Liver (tissue), 9 donors: ENCODE data around the gene ELK4. TPM values are rescaled to one million over a fixed set of nuclear protein-coding genes. Genes with fewer than 3 reads are reported as not detected.

Source experiments
- DNase-seq: peaks from one replicate; pipeline ENCODE4 v3.0.0-alpha.2; 2017; ENCODE audit warnings: low spot score
- H3K27ac ChIP-seq, 2 donors: one replicate each; pipeline ENCODE4 v1.7.0; 2013; ENCODE audit warnings: inconsistent platforms in 2 of 2, low read length in 2 of 2, control low read depth in 1 of 2, low read depth in 1 of 2, mild to moderate bottlenecking in 1 of 2
- H3K27me3 ChIP-seq, 4 donors: one replicate each; pipeline versions ENCODE4 v1.6.1 to v1.7.0; 2013; ENCODE audit warnings: low read length in 3 of 4, inconsistent platforms in 1 of 4, mild to moderate bottlenecking in 1 of 4, moderate library complexity in 1 of 4; ENCODE audit not compliant: control insufficient read depth in 4 of 4, insufficient read depth in 4 of 4
- H3K36me3 ChIP-seq, 4 donors: one replicate each; pipeline versions ENCODE4 v1.6.1 to v1.7.0; 2013; ENCODE audit warnings: low read length in 3 of 4, mild to moderate bottlenecking in 3 of 4, low read depth in 1 of 4, moderate library complexity in 1 of 4; ENCODE audit not compliant: control insufficient read depth in 4 of 4, insufficient read depth in 3 of 4
- H3K4me1 ChIP-seq, 4 donors: one replicate each; pipeline versions ENCODE4 v1.6.1 to v1.7.0; 2013; ENCODE audit warnings: low read length in 3 of 4, mild to moderate bottlenecking in 3 of 4, moderate library complexity in 1 of 4; ENCODE audit not compliant: control insufficient read depth in 4 of 4, insufficient read depth in 4 of 4
- H3K4me3 ChIP-seq, 3 donors: one replicate each; pipeline versions ENCODE4 v1.6.1 to v1.7.0; 2013; ENCODE audit warnings: low read length in 3 of 3, control low read depth in 1 of 3, low read depth in 1 of 3, mild to moderate bottlenecking in 1 of 3
- H3K9ac ChIP-seq, 2 donors: one replicate each; pipeline ENCODE4 v1.7.0; 2013; ENCODE audit warnings: low read length in 2 of 2, mild to moderate bottlenecking in 2 of 2, moderate library complexity in 2 of 2, control low read depth in 1 of 2, low read depth in 1 of 2
- H3K9me3 ChIP-seq, 4 donors: one replicate each; pipeline versions ENCODE4 v1.6.1 to v1.7.0; 2013; ENCODE audit warnings: low read length in 3 of 4; ENCODE audit not compliant: control insufficient read depth in 4 of 4
- ATF3 ChIP-seq: IDR thresholded peaks from 2 replicates; pipeline ENCODE4 v1.6.1; 2016; ENCODE audit warnings: antibody characterized with exemption
- CTCF ChIP-seq: fragments of 150-350 bp; IDR thresholded peaks from 2 replicates; pipeline ENCODE4 v1.5.1; 2017; ENCODE audit warnings: improper control_type of control experiment, low read depth, low read length; ENCODE audit not compliant: missing input control
- EGR1 ChIP-seq, 2 donors: IDR thresholded peaks; 2 replicates each; pipeline ENCODE4 v1.6.1; 2016 to 2018; ENCODE audit warnings: antibody characterized with exemption in 2 of 2, low read depth in 2 of 2
- FOXA1 ChIP-seq: IDR thresholded peaks from 2 replicates; pipeline ENCODE4 v1.6.1; 2016; ENCODE audit warnings: antibody characterized with exemption
- FOXA2 ChIP-seq: IDR thresholded peaks from 2 replicates; pipeline ENCODE4 v1.6.1; 2016; ENCODE audit warnings: antibody characterized with exemption
- GABPA ChIP-seq, 2 donors: IDR thresholded peaks in 1 of 2; conservative IDR thresholded peaks in 1 of 2; 2 replicates each; pipeline ENCODE4 v1.6.1; 2016; ENCODE audit warnings: antibody characterized with exemption in 2 of 2, mild to moderate bottlenecking in 1 of 2, moderate library complexity in 1 of 2
- HNF4A ChIP-seq, 2 donors: conservative IDR thresholded peaks; 2 replicates each; pipeline ENCODE4 v1.6.1; 2016; ENCODE audit warnings: antibody characterized with exemption in 2 of 2, mild to moderate bottlenecking in 2 of 2
- HNF4G ChIP-seq: IDR thresholded peaks from 2 replicates; pipeline ENCODE4 v1.6.1; 2016; ENCODE audit warnings: antibody characterized with exemption
- JUND ChIP-seq, 2 donors: IDR thresholded peaks; 2 replicates each; pipeline ENCODE4 v1.6.1; 2016; ENCODE audit warnings: antibody characterized with exemption in 2 of 2
- MAX ChIP-seq: IDR thresholded peaks from 2 replicates; pipeline ENCODE4 v1.6.1; 2016; ENCODE audit warnings: antibody characterized with exemption
- NR2F2 ChIP-seq: IDR thresholded peaks from 2 replicates; pipeline ENCODE4 v1.6.1; 2016; ENCODE audit warnings: antibody characterized with exemption
- RAD21 ChIP-seq, 2 donors: IDR thresholded peaks; 2 replicates each; pipeline ENCODE4 v1.6.1; 2016; ENCODE audit warnings: antibody characterized with exemption in 2 of 2, mild to moderate bottlenecking in 2 of 2
- REST ChIP-seq: IDR thresholded peaks from 2 replicates; pipeline ENCODE4 v1.6.1; 2016; ENCODE audit warnings: antibody characterized with exemption, mild to moderate bottlenecking
- RXRA ChIP-seq, 2 donors: IDR thresholded peaks; 2 replicates each; pipeline ENCODE4 v1.6.1; 2017 to 2018; ENCODE audit warnings: antibody characterized with exemption in 2 of 2, mild to moderate bottlenecking in 1 of 2
- SP1 ChIP-seq: IDR thresholded peaks from 2 replicates; pipeline ENCODE4 v1.6.1; 2018; ENCODE audit warnings: antibody characterized with exemption, mild to moderate bottlenecking
- TAF1 ChIP-seq: conservative IDR thresholded peaks from 2 replicates; pipeline ENCODE4 v1.6.1; 2016; ENCODE audit warnings: antibody characterized with exemption, mild to moderate bottlenecking
- YY1 ChIP-seq: IDR thresholded peaks from 2 replicates; pipeline ENCODE4 v1.6.1; 2016; ENCODE audit warnings: antibody characterized with exemption, mild to moderate bottlenecking
- ZBTB33 ChIP-seq: IDR thresholded peaks from 2 replicates; pipeline ENCODE4 v1.6.1; 2016; ENCODE audit warnings: antibody characterized with exemption
- WGBS: extraction: QIAGEN DNeasy Blood & Tissue Kit; methylation state at CpG from one replicate; pipeline ENCODE4 v1.1.7; 2013; 5-methylcytosine and 5-hydroxymethylcytosine counted together
- polyA plus RNA-seq, 2 donors: library from polyadenylated mRNA; stranded (reverse) in 1 of 2; unstranded in 1 of 2; fragments of 200-250 nt in 1 of 2; fragments of >200 nt in 1 of 2; fragmentation: Nextera tagmentation in 1 of 2; extraction: Ambion mirVana in 1 of 2; gene quantifications; one replicate each; pipeline versions ENCODE4 v1.2.1 to v1.2.3, GENCODE V29; 2013 to 2015
- total RNA-seq, 2 donors: library from RNA; depleted of rRNA; stranded (reverse); fragments of >200 nt; gene quantifications; one replicate each; pipeline ENCODE4 v1.2.3, GENCODE V29; 2014
- donor health status: healthy.
- donor health status: healthy.
- donor health status: healthy.
- donor health status: healthy.
- donor health status: healthy.

Gene ELK4
- total and polyA plus RNA-seq, 4 donors, result 3.5 to 20.2 (median 6.9) TPM

- peak overlapping the region; percentile 86 to 89 for H3K9ac ChIP-seq
- peak; percentile 21 for TF ChIP-seq TAF1
- peak; percentile 25 for TF ChIP-seq YY1
- peak in 1 of 2 donors; percentile 36 for TF ChIP-seq RXRA (IDR thresholded peaks at IDR 0.05)
- peak in 1 of 2 donors; percentile 26 for TF ChIP-seq RAD21 (IDR thresholded peaks at IDR 0.05)
- peak; percentile 17 for TF ChIP-seq ZBTB33
- TF ChIP-seq FOXA1, result no peak
- peak; percentile 73 for TF ChIP-seq SP1
- TF ChIP-seq EGR1 (IDR thresholded peaks at IDR 0.05; ENCODE audit: low read depth in 2 of 2), result peak in 1 of 2 donors; percentile 2
- no peak for TF ChIP-seq CTCF
- TF ChIP-seq GABPA (IDR thresholded peaks at IDR 0.05 in 1 of 2, conservative IDR thresholded peaks at IDR 0.05 in 1 of 2), result peak; percentile 19 to 71
- TF ChIP-seq HNF4A (conservative IDR thresholded peaks at IDR 0.05), result peak; percentile 72 to 73
- no peak for TF ChIP-seq ATF3
- peak in 1 of 2 donors; percentile 36 for TF ChIP-seq JUND (IDR thresholded peaks at IDR 0.05)
- TF ChIP-seq HNF4G, result no peak
- peak; percentile 66 for TF ChIP-seq MAX
- TF ChIP-seq REST, result no peak
- TF ChIP-seq FOXA2, result no peak
- no peak for TF ChIP-seq NR2F2
- peak; percentile 62 for DNase-seq
- H3K27me3 ChIP-seq, result no peaks in the 10 kb centered on the region
- H3K36me3 ChIP-seq, result no peaks in the 10 kb centered on the region
- under 1% methylated on average over 81 of the region's 81 CpGs for WGBS
- peaks cover 0 to 27% (median 19%) of the 10 kb centered on the region in 4 donors for H3K4me1 ChIP-seq
- H3K27ac ChIP-seq, result peak overlapping the region; percentile 94 to 99
- no peaks in the 10 kb centered on the region for H3K9me3 ChIP-seq
- peak overlapping the region; percentile 85 to 92 (median 91) for H3K4me3 ChIP-seq
Observed at GRCh38 chr1:205631010-205631767, 622 bp downstream of the ELK4 start.
